ENCODE results near the gene ATP5PO. TPM values are rescaled to one million over a fixed set of nuclear protein-coding genes. Genes with fewer than 3 reads are reported as not detected.
"Not testable (repeated sequence)": the region's sequence is repeated elsewhere in the genome, so short reads cannot be mapped to it uniquely, and the experiment has no call there.

The ATP5PO gene
- total RNA-seq, 6 experiments from 2014 or later: 87.3 to 191 (median 98.7) TPM

GRCh38 chr21:33865176-33865575 is 50.4 kb downstream of the ATP5PO start:
- intact Hi-C loops (cut with DNase I): no loop called here
- WGBS (ENCODE audit: insufficient coverage, low coverage, low lambda C conversion rate, missing lambda C conversion rate): 100% methylated on average over 1 of the region's 9 CpGs

GRCh38 chr21:33864150-33864549 is 51.5 kb downstream of the ATP5PO start:
- Histone ChIP-seq H3K36me3 (no peaks in the 10 kb centered on the region), H3K4me1 (no peaks in the 10 kb centered on the region), H3K27ac (no peak overlapping the region), H3K9me3 (no peaks in the 10 kb centered on the region), H3K27me3 (no peaks in the 10 kb centered on the region), H3K4me3 (no peak overlapping the region)
- intact Hi-C loops (cut with DNase I): no loop called here
- TF ChIP-seq POLR2A (IDR thresholded peaks at IDR 0.05): no peak
- TF ChIP-seq CTCF (IDR thresholded peaks at IDR 0.05): no peak
- no peak for ATAC-seq
- WGBS (ENCODE audit: insufficient coverage, low coverage, low lambda C conversion rate, missing lambda C conversion rate): 60% methylated on average over 1 of the region's 1 CpG
- no peak for DNase-seq

More at GRCh38 chr21:33865176-33865575, 50.4 kb downstream of the ATP5PO start:
- no peak overlapping the region for H3K27ac ChIP-seq
- ATAC-seq (no peak), DNase-seq (no peak)
- H3K36me3 ChIP-seq: no peaks in the 10 kb centered on the region
- TF ChIP-seq CTCF (IDR thresholded peaks at IDR 0.05) (no peak), POLR2A (IDR thresholded peaks at IDR 0.05) (no peak)
- no peaks in the 10 kb centered on the region for H3K4me1 ChIP-seq
- H3K4me3 ChIP-seq: no peak overlapping the region
- H3K27me3 ChIP-seq: no peaks in the 10 kb centered on the region
- no peaks in the 10 kb centered on the region for H3K9me3 ChIP-seq

- H3K4me3 ChIP-seq; ATAC-seq; DNase-seq; H3K9me3 ChIP-seq; H3K36me3 ChIP-seq; H3K27ac ChIP-seq; intact Hi-C loops (cut with DNase I); H3K27me3 ChIP-seq; H3K4me1 ChIP-seq: not testable (repeated sequence)
- 94% methylated on average over 8 of the region's 8 CpGs for WGBS (ENCODE audit: insufficient coverage, low coverage, low lambda C conversion rate, missing lambda C conversion rate)
These were observed 52.4 kb downstream of the ATP5PO start for GRCh38 chr21:33863191-33863590.

- H3K36me3 ChIP-seq: no peaks in the 10 kb centered on the region
- intact Hi-C loops (cut with DNase I): no loop called here
- no peak overlapping the region for H3K27ac ChIP-seq
- 94% methylated on average over 3 of the region's 3 CpGs for WGBS (ENCODE audit: insufficient coverage, low coverage, low lambda C conversion rate, missing lambda C conversion rate)
- ATAC-seq (no peak), DNase-seq (no peak)
- H3K4me1 ChIP-seq: no peaks in the 10 kb centered on the region
- no peaks in the 10 kb centered on the region for H3K27me3 ChIP-seq
- H3K9me3 ChIP-seq: no peaks in the 10 kb centered on the region
- H3K4me3 ChIP-seq: no peak overlapping the region
- TF ChIP-seq CTCF (IDR thresholded peaks at IDR 0.05) (no peak), POLR2A (IDR thresholded peaks at IDR 0.05) (no peak)
These were observed 54.5 kb downstream of the ATP5PO start for GRCh38 chr21:33861125-33861524.

GRCh38 chr21:33860332-33860879 is 55.2 kb downstream of the ATP5PO start:
- TF ChIP-seq CTCF (IDR thresholded peaks at IDR 0.05): no peak
- TF ChIP-seq POLR2A (IDR thresholded peaks at IDR 0.05): no peak
- WGBS (ENCODE audit: insufficient coverage, low coverage, low lambda C conversion rate, missing lambda C conversion rate): 50% methylated on average over 1 of the region's 8 CpGs
- H3K9me3 ChIP-seq: no peaks in the 10 kb centered on the region

More at GRCh38 chr21:33860332-33860879, 55.2 kb downstream of the ATP5PO start:
- no peak overlapping the region for H3K4me3 ChIP-seq
- no peaks in the 10 kb centered on the region for H3K36me3 ChIP-seq
- no peaks in the 10 kb centered on the region for H3K27me3 ChIP-seq
- no peaks in the 10 kb centered on the region for H3K4me1 ChIP-seq
- ATAC-seq (no peak), DNase-seq (no peak)
- intact Hi-C loops (cut with DNase I): no loop called here
- H3K27ac ChIP-seq: no peak overlapping the region
